Adrenal gland (tissue), 5 donors: Measurements from ENCODE around the gene KIF26A.

Experiments used
- CTCF ChIP-seq, 6 experiments: fragments of 450-650 bp in 4 of 6; fragments of 200-600 bp in 2 of 6; sonication (generic) in 1 of 6; IDR thresholded peaks; 1 replicate in 5 of 6; 2 replicates in 1 of 6; pipeline versions ENCODE4 v1.5.1 to v1.8.0; 2016 to 2021; ENCODE audit warnings: antibody characterized with exemption in 6 of 6, mild to moderate bottlenecking in 2 of 6, moderate library complexity in 1 of 6
- POLR2A ChIP-seq, 2 donors: fragments of 450-650 bp; IDR thresholded peaks; one replicate each; pipeline ENCODE4 v1.6.1; 2017; ENCODE audit warnings: antibody characterized with exemption in 2 of 2, mild to moderate bottlenecking in 2 of 2, moderate library complexity in 1 of 2
- donor health status: DM: no; HTN: no; CAD: no.

- TF ChIP-seq CTCF (IDR thresholded peaks at IDR 0.05) (no peak), POLR2A (IDR thresholded peaks at IDR 0.05) (no peak)
Measured at GRCh38 chr14:104174051-104174450, 35.7 kb downstream of the KIF26A start.
